Left ventricle myocardium inferior (tissue), 1 donor: ENCODE results near the gene STOML3. TPM values are rescaled to one million over a fixed set of nuclear protein-coding genes. Genes with fewer than 3 reads are reported as not detected.

Experiments used
- DNase-seq: peaks from one replicate; pipeline ENCODE4 v3.0.0-alpha.2; 2020
- H3K27ac ChIP-seq: fragments of 200-600 bp; replicated peaks from 2 replicates; pipeline ENCODE4 v1.8.0; 2021
- H3K27me3 ChIP-seq: fragments of 200-600 bp; 2 replicates; pipeline ENCODE4 v1.8.0; 2021; ENCODE audit warnings: low read depth
- H3K36me3 ChIP-seq: fragments of 200-600 bp; 2 replicates; pipeline ENCODE4 v1.8.0; 2021
- H3K4me1 ChIP-seq: fragments of 200-600 bp; 2 replicates; pipeline ENCODE4 v1.8.0; 2021
- H3K4me3 ChIP-seq: fragments of 200-600 bp; 2 replicates; pipeline ENCODE4 v1.8.0; 2021; ENCODE audit warnings: mild to moderate bottlenecking, moderate library complexity
- H3K9me3 ChIP-seq: fragments of 200-600 bp; replicated peaks from 2 replicates; pipeline ENCODE4 v1.8.0; 2021
- intact Hi-C: fragments of 100-400 bp; cut with micrococcal nuclease; formaldehyde crosslinking; loops from one replicate; pipeline ENCODE4 v1.11.0; 2022
- total RNA-seq: library from RNA; stranded (reverse); fragmentation: NEBNext Ultra II Directional; extraction: Animal tissue kit (Norgen Biotek cat#: 25700); gene quantifications from one replicate; pipeline ENCODE4 v1.2.1, GENCODE V29; 2021
- TF ChIP-seq, protein P1 (sequence below): fragments of 200-600 bp; IDR thresholded peaks from 2 replicates; pipeline ENCODE4 v1.8.0; 2021; ENCODE audit warnings: antibody characterized with exemption, mild to moderate bottlenecking, borderline replicate concordance
- donor health status: DM: no; HTN: yes; CAD: no; lungs with severe emphysema.

STOML3 gene
- total RNA-seq, 1 donor from 2014 or later = not detected

DNA sequence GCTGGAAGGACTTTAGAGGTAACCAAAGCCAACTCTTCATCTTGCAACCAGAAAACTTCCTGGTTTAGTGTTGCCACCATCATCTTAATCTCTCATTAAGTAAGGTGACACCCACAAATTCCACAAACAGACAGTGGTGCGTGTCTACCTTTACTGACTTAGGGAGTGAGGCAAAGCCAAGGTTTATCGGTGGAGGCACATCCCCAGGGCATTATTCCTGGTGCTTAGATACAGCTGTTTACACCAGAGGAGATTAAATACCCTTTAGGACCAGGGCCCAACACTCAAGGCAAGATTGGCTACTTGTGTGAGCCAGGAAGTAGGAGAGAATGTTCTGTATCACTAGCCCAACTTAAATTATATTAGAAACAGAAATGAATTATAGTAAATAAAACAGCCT lies 9.5 kb downstream of the STOML3 start:
- intact Hi-C loops = no loop called here
- no peak for DNase-seq
- peaks cover 24% of the 10 kb centered on the region for H3K9me3 ChIP-seq
- TF ChIP-seq, protein P1, sequence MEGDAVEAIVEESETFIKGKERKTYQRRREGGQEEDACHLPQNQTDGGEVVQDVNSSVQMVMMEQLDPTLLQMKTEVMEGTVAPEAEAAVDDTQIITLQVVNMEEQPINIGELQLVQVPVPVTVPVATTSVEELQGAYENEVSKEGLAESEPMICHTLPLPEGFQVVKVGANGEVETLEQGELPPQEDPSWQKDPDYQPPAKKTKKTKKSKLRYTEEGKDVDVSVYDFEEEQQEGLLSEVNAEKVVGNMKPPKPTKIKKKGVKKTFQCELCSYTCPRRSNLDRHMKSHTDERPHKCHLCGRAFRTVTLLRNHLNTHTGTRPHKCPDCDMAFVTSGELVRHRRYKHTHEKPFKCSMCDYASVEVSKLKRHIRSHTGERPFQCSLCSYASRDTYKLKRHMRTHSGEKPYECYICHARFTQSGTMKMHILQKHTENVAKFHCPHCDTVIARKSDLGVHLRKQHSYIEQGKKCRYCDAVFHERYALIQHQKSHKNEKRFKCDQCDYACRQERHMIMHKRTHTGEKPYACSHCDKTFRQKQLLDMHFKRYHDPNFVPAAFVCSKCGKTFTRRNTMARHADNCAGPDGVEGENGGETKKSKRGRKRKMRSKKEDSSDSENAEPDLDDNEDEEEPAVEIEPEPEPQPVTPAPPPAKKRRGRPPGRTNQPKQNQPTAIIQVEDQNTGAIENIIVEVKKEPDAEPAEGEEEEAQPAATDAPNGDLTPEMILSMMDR = no peak
- H3K4me1 ChIP-seq = no peaks in the 10 kb centered on the region
- peaks cover 21% of the 10 kb centered on the region for H3K27me3 ChIP-seq
- peaks cover 3% of the 10 kb centered on the region for H3K36me3 ChIP-seq
- no peak overlapping the region for H3K27ac ChIP-seq
- no peak overlapping the region for H3K4me3 ChIP-seq

DNA sequence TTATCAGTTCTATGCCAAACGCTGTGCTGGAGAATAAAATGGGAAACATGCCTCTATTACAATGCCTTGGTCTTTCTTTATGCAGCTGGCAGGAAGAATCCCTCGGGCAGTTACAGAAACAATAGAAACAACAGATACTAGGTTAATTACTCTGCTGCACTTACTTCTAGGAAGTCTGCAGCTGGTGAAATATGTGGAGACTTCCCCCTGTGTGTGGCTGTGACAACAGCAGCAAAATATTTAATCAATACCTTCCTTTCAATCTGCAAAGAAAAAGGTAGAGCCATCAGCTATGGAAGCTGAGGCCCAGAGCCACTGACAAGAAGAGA lies 9.9 kb downstream of the STOML3 start:
- Histone ChIP-seq H3K9me3 (peaks cover 24% of the 10 kb centered on the region), H3K4me3 (no peak overlapping the region), H3K27ac (no peak overlapping the region), H3K27me3 (peaks cover 21% of the 10 kb centered on the region), H3K4me1 (no peaks in the 10 kb centered on the region), H3K36me3 (peaks cover 3% of the 10 kb centered on the region)
- no peak for DNase-seq
- intact Hi-C loops = no loop called here
- TF ChIP-seq, protein P1 = no peak

DNA sequence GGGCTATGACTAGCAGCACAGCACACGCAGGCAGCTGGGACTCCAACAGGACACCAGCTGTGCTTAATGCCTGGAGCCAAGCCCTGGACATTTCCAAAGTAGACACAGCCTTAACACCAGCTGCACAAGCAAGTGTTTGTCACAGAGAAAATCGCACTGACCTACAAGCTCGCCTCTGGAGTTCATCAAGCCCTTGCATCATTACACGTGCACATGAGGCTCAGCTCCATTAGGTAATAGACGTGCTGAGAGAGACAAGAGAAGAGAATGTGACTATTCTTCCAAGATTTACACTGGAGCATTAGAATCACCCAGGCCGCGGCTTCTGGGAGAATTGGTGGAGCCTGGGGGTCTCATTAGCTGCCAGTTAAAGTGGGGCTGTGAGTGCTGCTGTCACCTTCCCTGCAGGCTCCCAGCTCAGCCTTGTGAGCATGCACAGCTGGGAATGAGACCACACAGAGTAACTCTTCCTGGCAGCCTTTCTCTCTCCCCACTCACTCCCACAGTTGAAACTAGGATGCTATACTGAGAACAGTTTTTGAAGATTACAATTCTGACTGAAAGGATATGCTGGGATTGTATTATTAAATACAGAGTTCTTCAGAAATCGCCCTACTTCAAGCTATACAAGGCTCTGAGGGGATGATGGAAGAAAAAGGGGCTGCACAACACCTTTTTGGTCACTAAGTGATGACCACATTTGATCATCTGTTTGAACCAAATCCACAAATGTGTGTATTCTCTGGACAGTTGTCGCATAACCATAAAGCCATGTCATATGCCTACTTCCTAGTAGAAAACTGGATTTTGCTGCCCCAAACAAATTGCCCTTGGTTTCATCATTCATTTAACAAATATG lies 10.5 kb downstream of the STOML3 start:
- peak; percentile 58 for DNase-seq
- Histone ChIP-seq H3K27ac (peak overlapping the region; percentile 50), H3K4me3 (no peak overlapping the region)

DNA sequence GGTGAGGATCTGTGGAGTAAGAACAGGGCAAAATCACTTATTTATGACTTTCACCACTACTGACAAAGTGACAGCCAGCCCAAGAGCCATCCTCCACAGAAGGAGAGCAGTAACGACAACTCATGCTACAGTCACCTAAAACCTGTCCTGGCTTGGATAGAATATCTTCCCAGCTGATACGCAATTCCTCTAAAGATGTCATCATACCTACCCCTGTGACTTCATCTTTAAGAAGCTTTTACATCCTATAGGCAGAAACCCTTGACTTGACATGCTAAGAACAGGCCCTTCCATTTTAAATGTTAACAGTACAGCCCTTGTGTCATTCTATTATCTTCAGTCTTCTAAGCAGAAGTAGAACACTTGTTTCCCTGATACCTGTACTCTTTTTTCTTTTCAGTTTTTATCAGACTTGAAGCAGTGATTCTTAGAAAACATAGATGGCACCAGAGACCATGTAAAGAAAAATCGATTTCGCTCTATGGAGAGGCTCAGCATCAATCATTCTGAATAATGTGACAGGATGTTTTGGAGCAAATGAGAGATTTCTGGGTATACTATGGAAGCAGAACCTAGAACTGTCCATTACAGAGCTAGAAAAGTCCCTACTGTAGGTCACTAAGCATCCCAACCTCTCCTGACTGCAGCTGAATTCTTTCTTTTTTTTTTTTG lies 20.1 kb downstream of the STOML3 start:
- DNase-seq = no peak
- H3K4me1 ChIP-seq = no peaks in the 10 kb centered on the region
- TF ChIP-seq, protein P1 = no peak
- H3K27ac ChIP-seq = no peak overlapping the region
- intact Hi-C loops = no loop called here
- H3K4me3 ChIP-seq = no peak overlapping the region
- no peaks in the 10 kb centered on the region for H3K36me3 ChIP-seq
- peaks cover 24% of the 10 kb centered on the region for H3K27me3 ChIP-seq
- no peaks in the 10 kb centered on the region for H3K9me3 ChIP-seq

More for the DNA sequence above, 10.5 kb downstream of the STOML3 start:
- peaks cover 21% of the 10 kb centered on the region for H3K27me3 ChIP-seq
- TF ChIP-seq, protein P1 = no peak
- no peaks in the 10 kb centered on the region for H3K4me1 ChIP-seq
- H3K9me3 ChIP-seq = peaks cover 24% of the 10 kb centered on the region
- H3K36me3 ChIP-seq = peaks cover 3% of the 10 kb centered on the region
- intact Hi-C loops = no loop called here

DNA sequence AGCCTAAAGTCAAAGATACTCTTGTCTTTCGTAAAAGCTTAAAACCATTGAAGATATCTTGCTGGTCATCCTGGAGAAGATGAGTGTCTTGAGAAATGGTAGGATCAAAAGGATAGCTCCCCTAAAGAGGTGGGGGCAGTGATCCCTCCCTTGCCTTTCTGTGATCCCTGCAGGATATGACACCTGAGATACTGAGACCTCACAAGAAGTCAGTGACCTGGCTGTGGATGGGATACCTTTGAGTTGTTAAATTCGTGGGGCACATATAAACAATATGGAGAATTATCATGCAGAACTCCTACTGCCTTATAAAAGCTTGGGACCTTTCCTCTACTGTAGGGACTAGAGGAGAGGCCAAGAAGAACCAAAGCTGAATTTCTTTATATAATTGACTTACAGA lies 21.4 kb downstream of the STOML3 start:
- no peaks in the 10 kb centered on the region for H3K4me1 ChIP-seq
- TF ChIP-seq, protein P1 = no peak
- no peaks in the 10 kb centered on the region for H3K9me3 ChIP-seq
- no peak for DNase-seq
- no peak overlapping the region for H3K4me3 ChIP-seq
- intact Hi-C loops = no loop called here
- H3K27me3 ChIP-seq = peaks cover 21% of the 10 kb centered on the region
- H3K27ac ChIP-seq = no peak overlapping the region
- H3K36me3 ChIP-seq = no peaks in the 10 kb centered on the region
